OCI-LY1 (cell line): ENCODE data around the gene MPPED1.

ENCODE experiments used
- H2AFZ ChIP-seq: fragments of 200-600 bp; sonication (generic), shearing (Covaris generic); 2 replicates; pipeline ENCODE4 v1.6.0; 2014; ENCODE audit warnings: antibody characterized with exemption, mild to moderate bottlenecking, low read length
- H3F3A ChIP-seq: fragments of 200-600 bp; sonication (generic), shearing (Covaris generic); 2 replicates; pipeline ENCODE4 v1.6.0; 2014; ENCODE audit warnings: mild to moderate bottlenecking, antibody characterized with exemption, low read length, moderate library complexity; ENCODE audit not compliant: insufficient read depth
- H3K27ac ChIP-seq: fragments of 200-600 bp; sonication (generic); 2 replicates; pipeline ENCODE4 v1.5.1; 2014; ENCODE audit warnings: low read length, mixed run types, mild to moderate bottlenecking, low read depth; ENCODE audit not compliant: poor library complexity, severe bottlenecking
- H3K27me3 ChIP-seq: fragments of 200-600 bp; sonication (generic); 2 replicates; pipeline ENCODE4 v1.6.0; 2014; ENCODE audit warnings: antibody characterized with exemption, mild to moderate bottlenecking, low read length, moderate library complexity; ENCODE audit not compliant: insufficient read depth
- H3K36me3 ChIP-seq: fragments of 200-600 bp; sonication (generic); 2 replicates; pipeline ENCODE4 v1.6.1; 2014; ENCODE audit warnings: mild to moderate bottlenecking, antibody characterized with exemption, low read length, moderate library complexity, mixed read lengths; ENCODE audit not compliant: insufficient read depth
- H3K4me1 ChIP-seq: fragments of 200-600 bp; sonication (generic); 2 replicates; pipeline ENCODE4 v1.5.1; 2014; ENCODE audit warnings: mild to moderate bottlenecking, low read length, moderate library complexity; ENCODE audit not compliant: insufficient read depth, severe bottlenecking
- H3K4me2 ChIP-seq: fragments of 200-600 bp; sonication (generic), shearing (Covaris generic); 2 replicates; pipeline ENCODE4 v1.6.1; 2014; ENCODE audit warnings: low read length
- H3K4me3 ChIP-seq: fragments of 200-600 bp; sonication (generic); 2 replicates; pipeline ENCODE4 v1.5.1; 2014; ENCODE audit warnings: low read length, low read depth, mild to moderate bottlenecking, mixed read lengths; ENCODE audit not compliant: poor library complexity, severe bottlenecking
- H3K79me2 ChIP-seq: fragments of 200-600 bp; shearing (Covaris generic); 2 replicates; pipeline ENCODE4 v1.6.1; 2016; ENCODE audit warnings: mixed run types, low read length, mixed read lengths; ENCODE audit not compliant: insufficient read depth
- H3K9ac ChIP-seq: fragments of 200-600 bp; sonication (generic), shearing (Covaris generic); 2 replicates; pipeline ENCODE4 v1.6.1; 2014; ENCODE audit warnings: mild to moderate bottlenecking, low read length, mixed read lengths
- H3K9me2 ChIP-seq: fragments of 200-600 bp; sonication (generic), shearing (Covaris generic); 2 replicates; pipeline ENCODE4 v1.6.1; 2014; ENCODE audit warnings: low read depth, mild to moderate bottlenecking, low read length, mixed read lengths
- H3K9me3 ChIP-seq: fragments of 200-600 bp; shearing (Covaris generic); 2 replicates; pipeline ENCODE4 v1.6.1; 2014; ENCODE audit warnings: low read length, mixed read lengths
- H4K20me1 ChIP-seq: fragments of 200-600 bp; sonication (generic), shearing (Covaris generic); 2 replicates; pipeline ENCODE4 v1.6.0; 2016; ENCODE audit warnings: mild to moderate bottlenecking, low read length; ENCODE audit not compliant: insufficient read depth
- EZH2 ChIP-seq: fragments of 200-600 bp; sonication (generic), shearing (Covaris generic); IDR thresholded peaks from 2 replicates; pipeline ENCODE4 v1.8.0; 2017; ENCODE audit warnings: borderline replicate concordance, mixed run types, mild to moderate bottlenecking, antibody characterized with exemption, low read length, moderate library complexity, mixed read lengths
- TF ChIP-seq, protein P1 (sequence below): fragments of 200-600 bp; sonication (generic), shearing (Covaris generic); IDR thresholded peaks from 2 replicates; pipeline ENCODE4 v1.5.1; 2017; ENCODE audit warnings: mild to moderate bottlenecking, antibody characterized with exemption, low read length, moderate library complexity, mixed read lengths

The MPPED1 gene

GRCh38 chr22:43443152-43443471, 31.3 kb downstream of the MPPED1 start:
- no peaks in the 10 kb centered on the region for H3K79me2 ChIP-seq
- no peak for TF ChIP-seq EZH2
- TF ChIP-seq, protein P1, sequence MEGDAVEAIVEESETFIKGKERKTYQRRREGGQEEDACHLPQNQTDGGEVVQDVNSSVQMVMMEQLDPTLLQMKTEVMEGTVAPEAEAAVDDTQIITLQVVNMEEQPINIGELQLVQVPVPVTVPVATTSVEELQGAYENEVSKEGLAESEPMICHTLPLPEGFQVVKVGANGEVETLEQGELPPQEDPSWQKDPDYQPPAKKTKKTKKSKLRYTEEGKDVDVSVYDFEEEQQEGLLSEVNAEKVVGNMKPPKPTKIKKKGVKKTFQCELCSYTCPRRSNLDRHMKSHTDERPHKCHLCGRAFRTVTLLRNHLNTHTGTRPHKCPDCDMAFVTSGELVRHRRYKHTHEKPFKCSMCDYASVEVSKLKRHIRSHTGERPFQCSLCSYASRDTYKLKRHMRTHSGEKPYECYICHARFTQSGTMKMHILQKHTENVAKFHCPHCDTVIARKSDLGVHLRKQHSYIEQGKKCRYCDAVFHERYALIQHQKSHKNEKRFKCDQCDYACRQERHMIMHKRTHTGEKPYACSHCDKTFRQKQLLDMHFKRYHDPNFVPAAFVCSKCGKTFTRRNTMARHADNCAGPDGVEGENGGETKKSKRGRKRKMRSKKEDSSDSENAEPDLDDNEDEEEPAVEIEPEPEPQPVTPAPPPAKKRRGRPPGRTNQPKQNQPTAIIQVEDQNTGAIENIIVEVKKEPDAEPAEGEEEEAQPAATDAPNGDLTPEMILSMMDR = no peak
- H3K4me2 ChIP-seq = no peak overlapping the region
- no peaks in the 10 kb centered on the region for H3K36me3 ChIP-seq
- no peaks in the 10 kb centered on the region for H3K9me3 ChIP-seq
- H3K9me2 ChIP-seq = no peaks in the 10 kb centered on the region
- no peaks in the 10 kb centered on the region for H3F3A ChIP-seq
- no peak overlapping the region for H3K27ac ChIP-seq
- no peak overlapping the region for H2AFZ ChIP-seq
- no peaks in the 10 kb centered on the region for H3K4me1 ChIP-seq
- H3K27me3 ChIP-seq = no peaks in the 10 kb centered on the region
- no peak overlapping the region for H3K4me3 ChIP-seq
- H4K20me1 ChIP-seq = no peaks in the 10 kb centered on the region
- no peak overlapping the region for H3K9ac ChIP-seq

DNA sequence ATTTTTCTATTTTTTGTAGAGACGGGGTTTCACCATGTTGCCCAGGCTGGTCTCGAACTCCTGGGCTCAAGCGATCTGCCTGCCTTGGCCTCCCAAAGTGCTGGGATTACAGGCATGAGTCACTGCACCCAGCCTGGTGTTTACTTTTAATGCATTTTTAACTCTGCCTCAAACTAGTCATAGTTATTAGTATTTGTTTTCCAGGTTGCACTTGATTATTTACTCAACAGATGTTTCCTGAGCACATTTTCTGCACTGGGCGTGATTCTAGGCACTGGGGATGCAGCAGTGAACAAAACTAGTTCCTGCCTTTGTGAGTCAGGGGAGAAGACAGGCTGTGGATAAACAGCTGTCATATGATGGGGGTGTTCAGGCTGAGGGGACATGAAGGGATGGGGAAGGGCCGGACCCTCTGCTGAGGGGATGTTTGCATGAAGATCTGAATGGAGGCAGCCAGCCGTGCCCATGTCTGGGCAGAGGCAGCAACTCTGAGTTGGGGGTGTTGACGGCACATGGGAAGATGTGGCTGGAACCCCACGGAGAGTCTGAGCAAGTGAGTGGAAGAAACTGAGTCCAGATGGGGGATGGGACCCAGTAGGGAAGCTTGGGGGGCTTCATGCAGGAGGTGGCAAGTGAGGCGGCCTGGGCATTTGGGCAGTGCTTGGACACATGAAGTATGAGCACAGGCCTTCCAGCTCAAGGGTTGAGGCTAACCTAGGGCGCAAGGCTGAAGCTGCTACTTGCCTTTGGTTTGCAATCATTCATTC, 34.4 kb downstream of the MPPED1 start:
- TF ChIP-seq, protein P1 = no peak
- no peak for TF ChIP-seq EZH2
- H3K36me3 ChIP-seq = no peaks in the 10 kb centered on the region
- H3K9me2 ChIP-seq = no peaks in the 10 kb centered on the region
- H4K20me1 ChIP-seq = no peaks in the 10 kb centered on the region
- no peak overlapping the region for H2AFZ ChIP-seq
- H3K27ac ChIP-seq = no peak overlapping the region
- H3K27me3 ChIP-seq = no peaks in the 10 kb centered on the region
- H3K4me2 ChIP-seq = no peak overlapping the region
- H3K79me2 ChIP-seq = no peaks in the 10 kb centered on the region
- no peaks in the 10 kb centered on the region for H3K4me1 ChIP-seq
- H3K9ac ChIP-seq = no peak overlapping the region
- H3K9me3 ChIP-seq = no peaks in the 10 kb centered on the region
- H3K4me3 ChIP-seq = no peak overlapping the region
- H3F3A ChIP-seq = no peaks in the 10 kb centered on the region

- Histone ChIP-seq H3K9ac (no peak overlapping the region), H3K27me3 (no peaks in the 10 kb centered on the region), H3F3A (no peaks in the 10 kb centered on the region), H2AFZ (no peak overlapping the region), H3K4me2 (no peak overlapping the region), H3K9me2 (no peaks in the 10 kb centered on the region), H3K4me1 (no peaks in the 10 kb centered on the region), H3K4me3 (no peak overlapping the region), H3K36me3 (no peaks in the 10 kb centered on the region), H3K79me2 (no peaks in the 10 kb centered on the region), H4K20me1 (no peaks in the 10 kb centered on the region), H3K27ac (no peak overlapping the region), H3K9me3 (no peaks in the 10 kb centered on the region)
- TF ChIP-seq, protein P1 = no peak
- TF ChIP-seq EZH2 = no peak
Observed at GRCh38 chr22:43446916-43447315, 35.1 kb downstream of the MPPED1 start.
